OCI-LY3 (cell line): ENCODE results near the gene SGPP2.

ENCODE experiments used
- CTCF ChIP-seq: fragments of 200-600, 300-600 bp; sonication (generic); IDR thresholded peaks from 2 replicates; pipeline ENCODE4 v1.5.1; 2014; ENCODE audit warnings: antibody characterized with exemption, low read length, low read depth
- EZH2phosphoT487 ChIP-seq: fragments of 200-600 bp; shearing (Covaris generic); IDR thresholded peaks from 2 replicates; pipeline ENCODE4 v1.6.1; 2018; ENCODE audit warnings: antibody characterized with exemption, mixed run types, low read depth

- TF ChIP-seq CTCF (no peak), EZH2phosphoT487 (no peak)
Observed at GRCh38 chr2:222592176-222592575, 167.8 kb downstream of the SGPP2 start.
